Inflammatory macrophage treated with lipopolysaccharide for 4 hours (primary cell): Measurements from ENCODE around the gene GRID2.

Experiments used
- DNase-seq: peaks from one replicate; pipeline ENCODE4 v3.0.0-alpha.2; 2020

GRID2 gene

DNA sequence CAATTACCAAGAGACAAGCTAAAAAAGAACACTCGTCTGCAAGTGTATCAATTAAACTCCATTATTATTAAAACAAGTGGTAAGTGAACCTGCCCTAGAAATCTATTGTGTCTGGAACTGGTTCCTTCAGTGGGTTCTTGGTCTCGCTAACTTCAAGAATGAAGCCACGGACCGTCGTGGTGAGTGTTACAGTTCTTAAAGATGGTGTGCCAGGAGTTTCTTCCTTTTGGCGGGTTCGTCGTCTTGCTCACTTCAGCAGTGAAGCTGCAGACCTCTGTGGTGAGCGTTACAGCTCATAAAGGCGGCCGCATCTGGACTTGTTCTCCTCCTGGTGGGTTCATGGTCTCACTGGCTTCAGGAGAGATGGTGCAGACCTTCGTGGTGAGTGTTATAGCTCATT lies 231.8 kb downstream of the GRID2 start:
- no peak for DNase-seq

DNA sequence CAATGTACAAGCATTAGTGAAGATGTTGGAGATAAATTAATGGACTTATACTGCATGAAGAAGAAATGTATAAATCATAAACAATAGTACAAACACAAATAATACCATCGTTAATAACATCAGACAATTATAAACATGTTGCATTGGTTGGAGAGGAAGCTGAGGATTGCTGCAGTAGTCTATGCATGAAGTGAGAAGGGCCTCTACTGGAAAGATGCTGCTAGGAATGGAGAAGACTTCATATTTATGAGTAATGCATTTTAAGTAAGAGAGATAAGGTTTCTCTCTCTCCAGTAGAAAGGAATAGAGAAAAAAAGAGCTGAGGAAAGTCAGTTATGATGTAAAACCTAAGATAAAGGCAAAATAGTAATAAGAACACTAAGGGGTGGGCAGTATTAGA lies 247.8 kb downstream of the GRID2 start:
- DNase-seq, result no peak

- no peak for DNase-seq
Observed at GRCh38 chr4:92566269-92566668, 262.5 kb downstream of the GRID2 start.

- no peak for DNase-seq
Observed at GRCh38 chr4:92580816-92581215, 277.1 kb downstream of the GRID2 start.

DNA sequence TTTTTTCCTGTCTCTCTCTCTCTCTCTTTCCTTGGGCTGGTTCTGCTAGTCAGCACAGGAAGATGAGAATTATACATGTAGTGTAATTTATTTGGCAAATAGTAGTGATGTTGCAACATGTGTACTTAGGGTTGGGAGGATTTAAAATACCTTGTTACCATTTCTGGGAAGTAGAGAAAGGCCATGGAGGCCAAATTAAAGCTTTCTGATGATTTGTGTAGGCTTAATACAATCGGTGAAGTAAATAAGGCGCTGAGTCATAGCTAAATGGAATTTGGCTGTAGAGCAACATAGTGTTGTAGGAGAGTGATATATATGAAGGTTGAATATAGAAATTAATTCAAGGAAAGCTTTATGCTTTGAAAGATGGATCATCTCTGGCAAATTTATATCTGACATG lies 295.3 kb downstream of the GRID2 start:
- no peak for DNase-seq

DNA sequence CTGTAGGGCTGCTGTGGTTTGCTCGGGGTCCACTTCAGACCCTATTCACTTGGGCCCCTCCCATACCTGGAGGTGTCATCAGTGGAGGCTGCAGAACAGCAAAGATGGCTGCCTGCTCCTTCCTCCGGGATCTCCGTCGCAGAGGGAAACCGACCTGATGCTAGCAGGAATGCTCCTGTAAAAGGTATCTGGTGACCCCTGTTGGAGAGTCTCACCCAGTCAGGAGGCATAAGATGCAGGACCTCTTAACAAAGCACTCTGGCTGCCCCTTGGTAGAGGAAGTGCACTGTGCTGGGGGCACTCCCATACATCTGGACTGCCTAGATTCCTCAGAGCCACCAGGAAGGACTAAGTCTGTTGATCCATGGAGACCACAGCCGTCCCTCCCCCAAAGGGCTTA lies 296.9 kb downstream of the GRID2 start:
- no peak for DNase-seq

DNA sequence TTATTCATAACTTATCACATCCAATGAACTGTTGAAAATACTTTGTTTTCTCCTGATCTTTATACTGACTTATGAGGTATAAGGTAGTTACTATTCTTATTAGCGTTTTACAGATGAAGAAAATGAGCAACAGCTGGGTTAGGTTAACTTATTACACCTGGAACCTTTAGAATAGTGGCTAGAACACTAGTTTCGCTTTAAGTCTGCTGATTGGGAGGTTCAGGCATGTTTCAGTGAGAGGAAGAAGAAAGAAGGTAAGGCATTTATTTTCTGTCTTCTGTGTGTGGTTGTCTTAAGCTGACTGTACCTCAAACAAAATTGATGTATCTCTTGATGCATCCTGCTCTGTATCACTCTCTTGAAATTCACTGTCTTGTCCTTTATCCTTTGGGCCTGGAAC lies 302.5 kb downstream of the GRID2 start:
- DNase-seq, result no peak

- no peak for DNase-seq
Observed at GRCh38 chr4:92615049-92615448, 311.3 kb downstream of the GRID2 start.

DNA sequence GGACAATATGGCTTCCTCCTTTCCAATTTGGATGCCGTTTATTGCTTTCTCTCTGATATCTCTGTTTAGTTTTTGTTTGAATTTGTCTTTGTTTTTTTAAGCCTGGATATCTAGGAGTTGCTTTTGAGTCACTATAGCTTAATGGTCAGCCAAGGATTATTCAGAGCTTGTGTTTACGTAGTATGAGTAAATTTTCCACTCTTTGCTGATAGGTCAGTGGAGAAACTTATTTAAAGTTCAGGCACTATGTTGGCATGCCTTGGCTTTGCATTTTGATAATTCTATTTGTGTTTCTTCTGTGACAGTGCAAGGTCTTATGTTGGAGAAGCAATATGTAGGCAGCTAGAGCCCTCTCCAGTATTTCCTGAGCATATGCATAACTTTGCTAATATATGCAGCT lies 315.2 kb downstream of the GRID2 start:
- DNase-seq, result no peak

DNA sequence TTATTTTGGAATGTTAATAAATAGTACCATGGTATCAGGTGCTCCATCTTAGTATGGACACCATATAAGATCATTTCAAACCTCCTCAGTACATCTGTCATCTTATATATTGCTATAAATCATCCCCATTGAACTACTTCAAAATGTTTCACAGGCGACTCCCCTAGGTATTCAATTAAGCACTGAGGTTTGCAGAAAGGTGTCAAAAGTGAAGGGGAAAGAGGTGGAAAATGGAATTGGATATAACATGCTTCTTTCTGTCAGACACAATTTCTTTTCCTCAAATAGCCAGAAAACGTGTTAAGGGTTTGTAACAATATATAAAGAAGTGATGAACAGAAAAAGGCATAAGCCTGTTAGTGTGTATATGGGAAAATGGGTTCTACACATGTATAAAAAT lies 325.5 kb downstream of the GRID2 start:
- DNase-seq, result no peak

- DNase-seq, result no peak
Observed at GRCh38 chr4:92634882-92635281, 331.1 kb downstream of the GRID2 start.

DNA sequence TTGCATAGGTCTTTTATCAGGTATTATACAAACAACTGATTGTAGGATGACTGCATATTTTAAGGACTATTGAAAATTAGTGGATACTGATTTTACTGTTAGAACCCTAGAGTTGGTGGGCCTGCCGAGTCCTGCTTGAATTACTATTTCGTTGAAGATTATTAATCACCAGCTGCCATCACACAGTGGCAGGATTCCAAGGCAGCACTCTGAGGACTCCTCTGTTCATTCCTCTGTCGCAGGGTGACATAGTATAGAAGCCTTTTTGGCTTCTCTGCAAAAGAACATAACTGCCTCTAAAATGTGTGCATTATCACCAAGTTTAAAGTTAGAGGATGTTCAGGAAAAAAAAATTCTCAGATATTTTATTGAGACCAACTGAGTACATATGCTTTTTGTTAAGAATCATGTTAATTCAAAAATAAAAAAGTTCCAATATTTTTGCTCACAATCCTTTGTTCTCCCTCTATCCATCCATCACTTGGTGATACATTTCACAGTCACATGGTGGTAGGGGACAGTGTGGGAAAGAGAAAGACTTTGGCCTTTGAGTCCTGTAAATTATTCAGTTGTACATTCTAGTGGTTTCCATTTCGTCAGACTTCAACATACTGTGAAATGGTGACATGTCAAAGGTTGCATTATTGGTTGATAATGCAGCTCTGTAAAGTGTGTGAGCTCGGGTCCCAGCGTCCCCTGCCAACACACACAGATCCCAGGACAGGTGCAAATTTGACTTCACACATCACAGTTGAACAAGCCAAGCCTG lies 332.5 kb downstream of the GRID2 start:
- DNase-seq, result no peak

DNA sequence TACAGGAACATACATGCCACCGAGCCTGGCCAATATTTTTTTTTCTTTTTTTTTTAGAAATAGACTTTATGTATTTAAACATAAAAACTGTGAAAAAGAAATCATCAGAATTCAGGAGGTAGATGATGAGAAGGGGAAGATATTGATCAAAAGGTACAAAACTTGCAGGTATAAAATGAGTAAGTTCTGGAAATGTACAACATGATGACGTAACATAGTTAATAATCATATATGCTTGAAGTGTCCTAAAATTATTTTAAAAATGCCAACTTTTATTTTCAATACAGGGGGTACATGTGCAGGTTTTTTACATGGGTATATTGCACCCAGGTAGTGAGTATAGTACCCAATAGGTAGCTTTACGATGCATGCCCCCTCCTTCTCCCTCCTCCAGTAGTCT lies 337.6 kb downstream of the GRID2 start:
- DNase-seq, result no peak

GRCh38 chr4:92646826-92647225 lies 343.1 kb downstream of the GRID2 start:
- no peak for DNase-seq

GRCh38 chr4:92651536-92651935 lies 347.8 kb downstream of the GRID2 start:
- DNase-seq, result no peak

DNA sequence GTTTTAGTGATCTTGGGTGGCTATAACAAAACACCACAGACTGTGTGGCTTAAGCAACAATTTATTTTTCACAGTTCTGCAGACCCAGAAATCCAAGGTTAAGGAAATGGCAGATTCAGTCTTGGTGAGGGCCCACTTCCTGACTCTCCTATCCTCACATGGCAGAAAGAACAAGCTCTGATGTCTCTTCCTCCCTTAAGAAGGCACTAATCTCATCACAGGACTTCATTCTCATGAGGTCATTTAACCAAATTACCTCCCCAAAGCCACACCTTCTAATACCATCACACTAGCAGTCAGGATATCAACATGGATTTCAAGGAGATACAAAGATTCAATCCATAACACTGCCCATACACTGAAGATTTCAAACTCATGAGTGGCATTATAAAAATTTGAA lies 350.3 kb downstream of the GRID2 start:
- no peak for DNase-seq

DNA sequence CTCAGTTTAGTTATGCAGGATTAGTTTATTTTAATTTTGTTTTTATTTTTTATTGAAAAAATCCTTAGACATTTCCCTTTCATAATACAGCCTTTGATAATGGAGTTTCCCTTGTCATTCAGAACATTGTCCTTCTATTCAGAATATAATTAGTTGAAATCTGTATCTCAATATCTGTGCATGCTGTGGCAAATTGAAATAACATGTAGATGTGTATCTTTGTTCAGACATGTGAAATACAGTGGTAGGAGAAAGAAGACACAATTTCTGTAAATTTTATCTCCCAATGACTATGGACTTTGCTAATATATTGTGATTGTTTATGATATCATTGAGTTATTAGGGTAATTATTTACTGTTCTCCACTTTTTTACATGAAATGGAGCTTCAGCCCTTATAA lies 353.9 kb downstream of the GRID2 start:
- DNase-seq, result no peak

GRCh38 chr4:92658318-92658717 lies 354.6 kb downstream of the GRID2 start:
- no peak for DNase-seq

GRCh38 chr4:92677805-92678204 lies 374.0 kb downstream of the GRID2 start:
- DNase-seq, result no peak

DNA sequence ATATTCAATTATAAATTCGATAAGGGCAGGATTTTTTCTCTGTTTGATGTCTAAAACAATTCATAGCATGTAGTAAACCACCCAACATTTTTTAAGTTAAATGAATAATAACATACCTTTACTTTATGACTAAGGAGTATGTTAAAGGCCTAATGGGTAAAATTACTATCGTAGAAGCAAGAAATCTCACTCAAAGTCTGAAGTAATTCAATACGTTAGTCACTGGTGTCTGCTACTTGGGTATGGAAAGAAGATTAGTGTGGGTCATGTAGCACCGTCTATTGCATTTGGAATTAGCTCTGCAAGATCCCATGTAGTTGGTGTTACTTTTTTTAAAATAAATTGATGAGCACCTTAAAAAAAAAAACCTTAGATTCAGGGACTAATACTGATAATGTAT lies 374.5 kb downstream of the GRID2 start:
- no peak for DNase-seq

DNA sequence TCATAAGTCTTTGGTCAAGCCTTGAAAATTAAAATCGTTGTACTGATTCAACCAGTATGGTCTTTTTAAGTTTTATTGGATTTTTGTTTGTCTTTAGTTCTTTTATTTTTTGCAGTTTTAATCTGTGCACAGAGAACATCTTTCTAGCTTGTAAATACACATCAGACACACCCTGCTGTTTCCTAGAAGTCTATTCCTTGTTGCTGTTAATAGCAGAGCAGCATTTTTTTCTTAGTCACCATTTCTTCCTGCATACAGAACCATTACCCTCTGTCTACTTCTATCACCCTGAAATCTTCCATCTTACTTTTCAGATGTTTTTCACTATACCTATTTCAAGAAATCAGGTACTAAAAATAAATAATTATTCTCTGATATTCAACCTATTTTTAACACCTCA lies 375.4 kb downstream of the GRID2 start:
- no peak for DNase-seq

GRCh38 chr4:92714640-92715039 lies 410.9 kb downstream of the GRID2 start:
- no peak for DNase-seq

DNA sequence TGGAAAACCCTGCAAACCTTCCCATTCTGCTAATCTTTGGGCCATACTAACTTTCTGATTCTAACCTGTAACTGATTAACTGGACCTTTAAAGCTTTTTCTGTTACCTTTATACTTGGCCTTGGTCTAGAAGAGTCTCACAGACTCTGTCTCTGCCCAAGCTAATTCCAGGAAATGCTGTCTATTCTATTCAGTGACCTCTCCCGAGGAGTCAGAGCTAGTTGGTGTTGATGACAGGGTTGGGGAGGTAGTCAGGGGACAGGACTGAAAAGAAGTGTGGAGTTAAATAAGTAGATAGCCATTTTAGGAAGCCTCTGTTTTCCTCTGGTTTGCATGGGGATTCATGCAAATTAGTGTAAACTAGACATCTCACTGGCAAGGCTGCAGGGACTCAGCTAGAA lies 429.5 kb downstream of the GRID2 start:
- DNase-seq, result no peak

- no peak for DNase-seq
Observed at GRCh38 chr4:92735025-92735665, 431.4 kb downstream of the GRID2 start.

GRCh38 chr4:92760433-92760832 lies 456.7 kb downstream of the GRID2 start:
- no peak for DNase-seq
